ENCODE data around the gene SCUBE3.

SCUBE3 gene

GRCh38 chr6:35181933-35182612 is 31.7 kb upstream of the SCUBE3 start:
- DNase-seq, result no peak

- DNase-seq, result no peak
Measured at GRCh38 chr6:35183281-35183680, 30.5 kb upstream of the SCUBE3 start.

GRCh38 chr6:35183935-35184334 is 29.8 kb upstream of the SCUBE3 start:
- DNase-seq, result no peak

- no peak for DNase-seq
Measured at GRCh38 chr6:35184580-35185301, 29.0 kb upstream of the SCUBE3 start.

GRCh38 chr6:35185302-35185681 is 28.5 kb upstream of the SCUBE3 start:
- no peak for DNase-seq

- DNase-seq, result no peak
Measured at GRCh38 chr6:35185971-35186370, 27.8 kb upstream of the SCUBE3 start.

GRCh38 chr6:35186571-35186970 is 27.2 kb upstream of the SCUBE3 start:
- no peak for DNase-seq

- no peak for DNase-seq
Measured at GRCh38 chr6:35188886-35189285, 24.9 kb upstream of the SCUBE3 start.

GRCh38 chr6:35190306-35190705 is 23.4 kb upstream of the SCUBE3 start:
- DNase-seq, result no peak

GRCh38 chr6:35191889-35192288 is 21.9 kb upstream of the SCUBE3 start:
- DNase-seq, result no peak

- DNase-seq, result no peak
Measured at GRCh38 chr6:35192301-35192860, 21.4 kb upstream of the SCUBE3 start.

GRCh38 chr6:35194390-35194789 is 19.4 kb upstream of the SCUBE3 start:
- no peak for DNase-seq

GRCh38 chr6:35195120-35195780 is 18.5 kb upstream of the SCUBE3 start:
- no peak for DNase-seq

- DNase-seq, result no peak
Measured at GRCh38 chr6:35197196-35197595, 16.6 kb upstream of the SCUBE3 start.

- DNase-seq, result no peak
Measured at GRCh38 chr6:35199866-35200265, 13.9 kb upstream of the SCUBE3 start.

GRCh38 chr6:35202066-35202546 is 11.7 kb upstream of the SCUBE3 start:
- no peak for DNase-seq

- DNase-seq, result no peak
Measured at GRCh38 chr6:35203152-35203670, 10.5 kb upstream of the SCUBE3 start.

GRCh38 chr6:35203680-35204079 is 10.1 kb upstream of the SCUBE3 start:
- no peak for DNase-seq

GRCh38 chr6:35206346-35206745 is 7.4 kb upstream of the SCUBE3 start:
- no peak for DNase-seq

- no peak for DNase-seq
Measured at GRCh38 chr6:35208419-35208818, 5.3 kb upstream of the SCUBE3 start.

GRCh38 chr6:35209081-35209480 is 4.7 kb upstream of the SCUBE3 start:
- no peak for DNase-seq

GRCh38 chr6:35209622-35210247 is 4.0 kb upstream of the SCUBE3 start:
- no peak for DNase-seq

GRCh38 chr6:35213298-35213791 is 411 bp upstream of the SCUBE3 start:
- DNase-seq, result no peak

Measured in CD4-positive, alpha-beta T cell treated with Interleukin-15 for 1 hour (primary cell).